Dermis microvascular lymphatic vessel endothelial cell (primary cell): ENCODE data around the gene ACAA1. TPM values are rescaled to one million over a fixed set of nuclear protein-coding genes. Genes with fewer than 3 reads are reported as not detected.

Experiments
- DNase-seq, 2 donors: peaks; one replicate each; pipeline versions ENCODE4 v3.0.0 to v3.0.0-alpha.2; 2010; ENCODE audit warnings: low read depth in 2 of 2
- total RNA-seq: library from RNA; depleted of rRNA; stranded (reverse); fragments of >200 nt; gene quantifications from 2 replicates; pipeline ENCODE4 v1.2.1, GENCODE V29; 2014

Gene ACAA1
- total RNA-seq, 1 donor from 2014 or later: 34.9 TPM

DNA sequence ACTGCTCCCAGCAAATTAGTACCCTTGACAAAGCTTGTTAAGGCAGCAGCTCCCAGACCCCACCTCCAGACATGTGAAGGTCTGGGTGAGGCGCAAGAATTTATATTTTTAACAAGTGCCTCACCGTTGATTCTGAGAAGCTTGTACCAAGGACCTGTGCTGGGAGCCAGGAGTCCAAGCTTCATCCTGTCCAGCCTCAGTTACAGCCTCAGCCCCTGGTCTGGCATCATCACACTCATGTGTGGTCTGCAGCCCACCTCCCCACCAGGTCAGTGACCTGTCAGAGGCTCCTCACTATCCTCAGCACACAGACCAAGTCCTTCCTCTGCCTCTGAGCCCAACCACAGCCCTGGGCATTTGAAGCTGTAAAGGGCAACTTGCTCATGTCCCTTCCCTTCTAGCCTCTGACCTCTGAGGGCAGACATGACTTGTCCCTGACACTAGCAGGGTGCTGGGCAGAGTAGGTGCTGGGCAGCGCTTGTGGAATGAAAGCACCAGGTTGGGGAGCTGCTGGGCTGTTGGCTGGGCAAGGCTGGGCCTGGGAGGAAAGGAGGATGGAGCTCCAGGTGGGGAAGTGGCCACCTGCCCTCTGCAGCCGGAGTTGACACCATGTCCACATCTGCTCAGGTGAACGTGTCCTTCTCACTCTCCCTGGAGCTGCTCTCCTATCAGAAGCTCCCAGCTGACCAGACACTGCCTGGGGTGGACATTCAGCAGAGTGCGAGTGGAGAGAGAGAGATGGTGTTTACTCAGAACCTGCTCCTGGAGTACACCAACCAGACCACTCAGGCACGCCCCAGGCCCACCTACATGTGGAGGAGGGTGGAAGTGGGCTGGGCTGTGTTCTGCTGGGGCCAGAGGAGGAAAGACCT, 16.9 kb downstream of the ACAA1 start:
- no peak for DNase-seq

DNA sequence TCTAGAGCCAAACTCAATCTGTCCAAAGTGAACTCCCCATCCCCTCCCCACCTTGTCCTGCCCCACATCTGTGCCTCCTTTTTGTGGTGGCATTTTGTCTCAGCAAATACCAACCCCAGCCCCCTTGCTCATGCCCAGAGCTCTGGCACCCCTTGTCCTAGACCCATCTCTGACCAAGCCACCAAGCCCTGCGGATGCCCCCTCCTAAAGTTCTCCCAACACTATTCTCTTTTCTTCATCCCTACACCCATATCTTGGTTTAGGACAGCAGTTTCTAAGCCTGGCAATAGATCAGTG, 17.7 kb downstream of the ACAA1 start:
- no peak for DNase-seq

DNA sequence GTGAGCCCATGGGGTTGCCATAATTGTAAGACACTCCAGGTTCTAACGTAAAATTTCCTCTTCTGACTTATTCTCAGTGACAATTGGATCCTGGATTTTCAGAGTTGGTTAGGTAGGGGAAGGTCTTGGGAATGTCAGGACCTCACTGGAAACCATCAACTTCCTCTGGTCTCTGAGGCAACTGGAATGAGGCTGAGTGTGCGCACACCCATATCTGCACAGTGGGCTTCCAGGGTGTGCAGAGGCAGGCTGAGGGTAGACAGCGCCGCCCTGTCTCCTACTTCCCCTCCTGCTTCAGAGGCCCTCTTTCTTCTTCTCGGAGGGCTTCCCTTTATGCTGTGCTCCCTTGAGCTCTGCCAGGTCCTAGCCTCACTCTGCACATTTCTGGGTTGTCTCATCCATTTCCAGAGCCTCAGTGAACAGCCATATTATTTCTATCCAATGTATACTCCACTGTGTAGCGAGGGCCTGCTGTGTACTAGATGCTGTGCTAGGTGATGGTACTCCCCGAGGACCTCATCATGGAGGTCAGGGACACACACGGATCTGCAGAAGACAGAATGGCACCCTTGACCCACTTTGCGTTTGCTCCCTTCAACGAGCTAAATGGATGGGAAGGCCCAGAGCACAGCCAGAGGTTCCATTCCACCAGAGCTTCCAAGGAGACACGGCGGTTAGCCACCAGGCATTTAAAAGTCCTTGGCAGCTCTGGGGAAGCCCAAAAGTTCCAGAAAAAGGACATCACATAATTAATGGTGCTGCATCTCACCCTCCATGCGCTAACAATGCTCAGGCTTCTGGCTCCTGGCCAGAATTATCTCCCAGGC, 18.3 kb downstream of the ACAA1 start:
- no peak for DNase-seq

DNA sequence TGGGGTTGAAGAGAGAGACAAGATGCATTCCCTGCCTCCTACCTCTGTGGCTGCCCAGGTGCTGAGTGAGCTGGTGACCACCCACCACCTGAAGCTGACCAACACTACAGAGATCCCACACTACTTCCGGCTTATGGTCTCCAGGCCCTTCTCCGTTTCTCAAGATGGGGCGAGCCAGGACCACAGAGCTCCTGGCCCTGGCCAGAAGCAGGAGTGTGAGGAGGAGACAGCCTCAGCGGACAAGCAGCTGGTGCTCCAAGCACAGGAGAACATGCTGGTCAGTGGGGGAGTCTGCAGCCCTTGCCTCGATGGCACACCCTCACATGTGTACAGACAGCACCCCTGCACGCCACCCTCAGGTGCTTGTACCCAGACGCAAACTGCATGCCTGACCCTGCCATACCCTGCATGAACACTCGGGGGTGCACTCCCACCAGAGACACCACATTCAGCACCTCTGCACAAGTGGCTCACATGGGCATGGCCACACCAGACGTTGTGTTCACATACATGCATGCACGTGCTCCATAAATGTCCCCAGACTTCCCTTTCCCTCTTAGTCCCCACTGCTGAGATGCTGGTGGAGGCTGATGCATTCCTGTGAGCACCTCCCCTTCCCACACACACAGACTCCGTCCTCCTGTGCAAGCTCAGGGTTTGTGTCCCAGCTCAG, 19.0 kb downstream of the ACAA1 start:
- peak; percentile 41 to 66 for DNase-seq

DNA sequence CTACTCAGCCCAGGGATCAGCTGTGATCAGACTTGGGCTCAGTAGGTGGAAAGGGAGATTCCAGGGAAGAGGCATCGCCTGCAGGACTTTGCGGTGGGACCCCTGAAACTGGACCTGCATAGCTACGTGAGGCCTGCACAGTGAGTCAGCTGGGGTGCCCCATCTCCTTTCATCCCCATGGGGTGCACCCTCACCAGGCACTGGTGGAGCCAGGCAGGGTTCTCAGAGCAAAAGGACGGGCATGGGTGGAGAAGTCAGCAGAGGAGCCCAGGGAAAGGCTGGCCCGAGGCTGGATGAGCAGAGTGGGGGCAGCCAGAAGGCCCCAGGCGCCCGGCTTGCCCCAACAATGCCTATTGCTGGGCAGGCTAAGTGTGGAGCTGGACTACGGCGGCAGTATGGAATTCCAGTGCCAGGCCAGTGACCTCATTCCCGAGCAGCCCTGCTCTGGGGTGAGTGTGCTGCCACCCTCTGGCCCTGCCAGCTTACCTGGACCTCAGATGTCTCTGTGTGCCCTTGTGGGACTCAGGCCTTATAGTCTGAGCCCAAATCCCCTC, 19.7 kb downstream of the ACAA1 start:
- no peak for DNase-seq

DNA sequence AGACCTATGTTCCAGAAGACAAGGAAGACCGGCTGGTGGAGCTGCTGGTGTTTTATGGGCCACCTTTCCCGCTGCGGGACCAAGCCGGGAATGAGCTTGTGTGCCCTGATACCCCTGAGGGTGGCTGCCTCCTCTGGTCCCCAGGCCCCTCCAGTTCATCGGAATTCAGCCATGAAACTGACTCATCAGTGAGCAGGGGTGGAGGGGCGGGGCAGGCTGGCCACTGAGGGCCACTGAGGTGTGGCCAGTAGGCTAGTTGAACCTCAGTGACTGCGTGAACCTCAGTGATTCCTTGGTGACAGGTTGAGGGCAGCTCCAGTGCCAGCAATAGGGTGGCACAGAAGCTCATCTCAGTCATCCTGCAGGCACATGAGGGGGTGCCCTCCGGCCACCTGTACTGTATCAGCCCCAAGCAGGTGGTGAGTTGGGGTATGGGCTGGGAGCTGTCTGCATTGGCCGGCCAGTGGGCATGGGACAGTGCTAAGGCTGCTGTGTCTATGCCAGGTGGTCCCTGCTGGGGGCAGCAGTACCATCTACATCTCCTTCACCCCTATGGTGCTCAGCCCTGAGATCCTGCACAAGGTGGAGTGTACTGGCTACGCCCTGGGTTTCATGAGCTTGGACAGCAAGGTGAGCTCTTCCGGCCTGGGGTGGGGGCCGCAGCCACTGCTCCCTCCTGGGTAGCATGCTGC, 20.3 kb downstream of the ACAA1 start:
- no peak for DNase-seq

DNA sequence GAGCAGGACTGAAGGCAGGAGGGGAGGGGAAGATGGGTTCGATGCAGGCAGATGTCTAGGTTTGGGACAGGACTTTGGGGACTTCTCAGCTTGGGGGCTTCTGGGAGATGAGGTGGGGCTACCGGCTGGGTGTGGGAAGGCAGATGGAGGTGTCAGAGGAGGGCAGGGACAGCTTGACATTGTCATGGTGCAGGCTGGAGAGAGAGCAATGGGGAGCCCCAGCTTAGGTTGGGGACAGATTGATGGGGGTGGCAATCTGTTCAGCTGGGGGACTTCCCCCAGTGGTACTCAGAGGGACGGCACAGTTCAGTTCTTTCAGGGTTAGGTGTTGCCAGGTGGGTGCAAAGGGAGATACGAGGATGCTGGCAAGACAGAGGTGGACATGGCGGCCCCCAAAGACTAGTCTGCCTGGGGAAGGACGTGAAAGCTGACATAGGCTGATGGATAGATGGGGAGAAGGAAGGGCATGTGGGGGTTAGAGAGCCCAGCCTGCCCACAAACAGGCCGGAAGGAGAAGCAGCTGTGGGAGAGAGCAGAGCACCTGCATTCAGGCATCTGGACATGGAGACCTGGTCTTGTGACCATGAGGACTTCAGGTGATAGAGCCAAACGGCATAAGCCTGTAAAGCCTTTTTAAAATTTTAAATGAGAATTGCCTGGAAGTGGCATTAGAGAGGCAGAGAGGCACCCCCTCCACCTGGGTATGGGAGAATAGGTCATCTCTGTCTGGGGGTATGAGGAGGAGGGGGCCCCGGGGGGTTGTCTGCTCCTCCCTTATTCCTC, 21.1 kb downstream of the ACAA1 start:
- no peak for DNase-seq

DNA sequence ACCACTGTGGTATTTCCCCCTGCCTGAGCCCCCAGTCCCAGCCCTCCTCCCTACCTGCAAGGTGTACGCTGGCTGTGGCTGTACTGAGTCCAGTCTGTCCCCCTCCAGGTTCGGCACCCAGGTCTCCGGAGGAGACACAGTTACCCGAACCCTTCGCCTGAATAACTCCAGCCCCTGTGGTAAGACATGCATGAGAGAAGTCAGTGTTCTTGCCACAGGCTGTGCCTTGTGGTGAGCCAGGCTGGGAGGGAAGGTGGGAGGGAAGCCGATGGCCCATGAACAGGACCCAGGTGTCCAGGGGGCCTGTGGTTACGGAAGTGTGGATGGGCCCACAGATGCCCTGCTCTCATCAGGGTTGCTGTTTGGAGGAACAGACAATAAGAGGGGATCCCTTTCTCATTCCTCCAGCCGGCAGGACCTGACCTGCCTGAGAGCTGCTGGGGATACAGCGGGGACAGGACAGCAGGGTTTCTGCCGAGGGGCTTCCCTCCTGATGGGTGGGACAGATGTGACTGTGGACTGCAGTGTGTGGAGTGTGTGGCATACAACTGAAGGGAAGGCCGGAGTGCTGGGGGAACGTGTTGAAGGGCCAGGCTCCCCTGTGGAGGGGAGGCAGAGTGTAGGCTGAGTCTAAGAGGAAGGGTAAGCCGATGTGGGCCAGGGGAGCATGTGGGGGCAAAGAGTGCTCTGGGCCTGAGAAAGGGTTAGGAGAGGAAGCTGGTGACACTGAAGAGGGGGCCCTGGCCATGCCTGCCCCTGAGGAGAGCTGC, 21.9 kb downstream of the ACAA1 start:
- DNase-seq: no peak

DNA sequence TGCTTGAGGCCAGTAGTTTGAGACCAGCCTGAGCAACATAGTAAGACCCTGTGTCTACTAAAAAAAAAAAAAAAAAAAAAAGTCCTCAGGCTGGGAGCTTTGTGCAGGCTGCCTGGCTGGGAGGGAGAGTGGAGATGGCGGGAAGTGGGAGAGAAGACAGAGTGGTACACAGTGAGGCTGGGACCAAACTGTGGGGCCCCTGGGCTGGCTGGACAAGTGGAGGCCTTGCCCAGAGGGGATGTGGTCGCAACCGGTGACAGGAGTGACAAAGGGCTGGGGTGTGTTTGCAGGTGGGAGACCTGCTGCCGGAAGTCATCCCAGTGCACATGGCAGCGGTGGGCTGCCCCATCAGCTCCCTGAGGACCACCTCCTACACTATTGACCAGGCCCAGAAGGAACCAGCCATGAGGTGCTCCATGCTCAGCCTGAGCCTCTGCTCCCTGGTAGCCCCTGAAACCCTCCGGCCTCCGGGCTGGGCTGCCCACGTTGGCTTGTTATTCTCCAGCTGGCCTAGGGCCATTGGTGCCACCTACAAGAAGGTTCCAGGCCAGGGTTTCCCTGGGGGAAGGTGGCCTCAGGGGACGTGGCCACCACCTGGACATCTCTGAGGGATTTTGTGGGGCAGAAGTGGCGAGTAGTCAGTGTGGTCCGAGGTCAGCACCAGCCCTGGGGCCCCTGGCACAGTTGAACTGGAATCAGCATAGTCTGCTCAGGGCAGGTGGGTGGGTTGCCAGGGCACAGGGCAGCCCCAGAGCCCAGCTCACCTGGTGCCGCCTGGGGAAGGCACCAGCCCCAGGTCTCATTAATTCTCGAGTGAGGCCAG, 22.7 kb downstream of the ACAA1 start:
- no peak for DNase-seq

DNA sequence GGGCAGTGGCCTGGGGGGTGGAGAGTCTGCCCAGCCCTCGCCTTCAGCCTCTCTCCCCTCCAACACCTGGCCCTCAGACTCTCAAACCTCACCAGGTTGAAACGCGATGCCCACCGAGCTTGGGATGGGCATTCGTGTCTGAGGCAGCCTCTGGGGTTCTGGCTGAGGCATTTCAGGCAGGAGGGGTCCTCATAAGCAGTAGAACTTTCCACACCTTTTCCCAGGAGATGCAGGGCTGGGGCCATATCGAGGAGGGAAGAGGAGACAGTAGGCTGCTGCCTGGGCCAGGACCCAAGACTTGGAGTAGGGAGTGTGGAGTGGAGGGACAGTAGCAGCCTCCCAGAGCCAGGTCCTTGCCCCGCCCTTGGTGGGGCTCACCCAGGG, 24.6 kb downstream of the ACAA1 start:
- no peak for DNase-seq

DNA sequence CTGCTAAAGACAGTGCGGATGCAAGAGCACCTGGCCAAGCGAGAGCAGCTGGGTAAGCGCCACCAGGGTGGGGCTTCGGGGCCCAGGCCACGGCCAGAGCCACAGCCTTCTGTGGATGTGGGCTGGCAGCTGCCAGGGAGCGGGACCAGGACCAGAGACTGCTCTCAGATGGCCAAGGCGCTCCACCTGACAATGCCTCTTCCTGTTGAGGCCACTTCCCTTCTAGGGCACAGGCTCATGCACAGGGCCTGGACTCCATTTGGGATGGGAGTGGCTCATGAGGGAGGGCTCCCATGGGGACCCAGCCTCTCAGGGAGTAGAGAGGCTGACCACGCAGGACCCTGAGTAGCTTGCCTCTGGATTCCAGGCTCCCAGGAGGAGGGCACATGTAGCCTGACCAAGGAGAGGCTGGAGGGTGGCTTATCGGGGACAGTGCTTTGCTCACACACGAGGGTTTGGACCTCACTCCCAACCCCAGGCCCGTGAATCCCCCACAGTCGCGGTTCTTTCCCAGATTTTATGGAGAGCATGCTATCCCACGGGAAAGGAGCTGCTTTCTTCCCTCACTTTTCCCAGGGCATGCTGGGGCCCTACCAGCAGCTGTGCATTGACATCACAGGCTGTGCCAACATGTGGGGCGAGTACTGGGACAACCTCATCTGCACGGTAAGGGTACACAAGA, 25.1 kb downstream of the ACAA1 start:
- no peak for DNase-seq

DNA sequence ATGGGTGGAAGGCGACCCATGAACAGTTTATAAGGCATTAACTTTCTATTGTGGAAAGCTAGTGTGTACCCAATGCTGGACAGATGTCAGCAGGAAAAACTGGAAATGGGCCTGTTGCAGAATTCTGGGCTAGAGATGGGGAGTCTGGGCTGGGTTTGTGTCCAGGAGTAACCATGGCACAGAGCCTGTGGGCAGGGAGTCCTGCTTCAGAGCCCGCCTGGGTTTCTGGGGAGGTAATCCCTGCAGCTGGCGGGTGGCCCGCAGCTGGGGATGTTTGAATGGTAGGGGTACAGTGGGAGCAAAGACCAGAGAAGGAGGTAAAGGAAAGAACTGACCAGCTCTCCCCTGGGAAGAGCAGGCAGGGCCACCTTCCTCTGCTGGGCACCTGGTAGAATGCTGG, 25.7 kb downstream of the ACAA1 start:
- no peak for DNase-seq

DNA sequence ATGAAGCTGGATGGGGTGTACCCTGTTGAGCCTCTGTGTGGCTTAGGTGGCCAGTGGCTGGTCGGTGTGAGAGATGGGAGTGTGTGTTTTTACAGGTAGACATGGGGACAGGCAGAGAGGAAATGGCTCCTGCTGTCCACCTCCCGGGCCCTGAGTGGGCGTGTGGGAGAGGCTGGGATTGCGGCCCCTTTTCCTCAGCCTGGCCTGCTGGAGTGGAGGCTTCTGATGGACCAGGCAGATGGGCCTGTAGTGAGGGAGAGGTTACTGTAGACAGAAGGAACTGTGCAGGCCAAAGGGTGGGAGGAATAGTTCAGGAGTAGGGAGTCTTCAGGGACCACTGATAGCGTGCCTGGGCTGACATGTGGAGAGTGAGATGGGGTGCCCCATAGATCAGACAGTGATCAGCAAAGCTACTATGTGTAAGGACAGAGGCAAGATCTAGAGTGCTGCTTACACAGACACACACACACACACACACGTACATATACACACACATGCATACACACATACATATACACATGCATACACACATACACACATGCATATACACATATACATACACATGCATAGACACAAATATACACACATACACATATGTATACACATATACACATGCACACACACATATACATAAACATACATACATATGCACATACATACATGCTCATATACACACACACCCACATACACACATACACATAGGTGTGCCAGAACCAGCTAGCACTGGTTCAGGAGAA, 26.4 kb downstream of the ACAA1 start:
- no peak for DNase-seq

DNA sequence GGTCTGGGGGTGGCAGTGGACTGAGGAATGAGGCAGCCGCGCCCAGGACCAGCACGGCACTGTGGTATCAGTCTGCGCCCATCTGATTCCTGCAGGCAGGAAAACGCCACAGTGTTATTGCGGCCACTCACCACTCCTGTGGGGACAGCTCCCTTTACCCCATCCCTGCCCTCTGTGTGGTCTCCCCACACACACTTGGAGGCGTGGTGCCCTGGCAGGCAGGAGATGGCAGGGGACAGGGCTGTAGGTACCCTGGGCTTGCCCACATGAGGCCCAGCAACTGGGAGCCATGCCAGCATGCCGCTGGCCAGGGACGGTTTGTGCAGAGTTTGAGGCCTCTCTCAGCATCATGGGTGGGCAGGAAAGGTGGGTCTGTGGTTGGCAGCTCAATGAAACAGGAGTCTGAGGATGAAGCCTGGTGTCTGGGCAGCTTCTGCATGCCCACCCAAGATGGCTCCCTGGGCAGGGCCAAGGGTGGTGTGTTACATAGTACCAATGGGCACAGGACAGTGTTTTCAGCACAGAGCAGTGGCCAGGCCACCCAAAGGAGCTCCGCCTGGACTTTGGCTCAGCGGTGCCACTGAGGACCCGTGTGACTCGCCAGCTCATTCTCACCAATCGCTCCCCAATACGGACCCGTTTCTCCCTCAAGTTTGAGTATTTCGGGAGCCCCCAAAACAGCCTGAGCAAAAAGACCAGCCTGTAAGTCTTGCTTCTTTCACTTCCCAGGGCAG, 27.2 kb downstream of the ACAA1 start:
- no peak for DNase-seq

DNA sequence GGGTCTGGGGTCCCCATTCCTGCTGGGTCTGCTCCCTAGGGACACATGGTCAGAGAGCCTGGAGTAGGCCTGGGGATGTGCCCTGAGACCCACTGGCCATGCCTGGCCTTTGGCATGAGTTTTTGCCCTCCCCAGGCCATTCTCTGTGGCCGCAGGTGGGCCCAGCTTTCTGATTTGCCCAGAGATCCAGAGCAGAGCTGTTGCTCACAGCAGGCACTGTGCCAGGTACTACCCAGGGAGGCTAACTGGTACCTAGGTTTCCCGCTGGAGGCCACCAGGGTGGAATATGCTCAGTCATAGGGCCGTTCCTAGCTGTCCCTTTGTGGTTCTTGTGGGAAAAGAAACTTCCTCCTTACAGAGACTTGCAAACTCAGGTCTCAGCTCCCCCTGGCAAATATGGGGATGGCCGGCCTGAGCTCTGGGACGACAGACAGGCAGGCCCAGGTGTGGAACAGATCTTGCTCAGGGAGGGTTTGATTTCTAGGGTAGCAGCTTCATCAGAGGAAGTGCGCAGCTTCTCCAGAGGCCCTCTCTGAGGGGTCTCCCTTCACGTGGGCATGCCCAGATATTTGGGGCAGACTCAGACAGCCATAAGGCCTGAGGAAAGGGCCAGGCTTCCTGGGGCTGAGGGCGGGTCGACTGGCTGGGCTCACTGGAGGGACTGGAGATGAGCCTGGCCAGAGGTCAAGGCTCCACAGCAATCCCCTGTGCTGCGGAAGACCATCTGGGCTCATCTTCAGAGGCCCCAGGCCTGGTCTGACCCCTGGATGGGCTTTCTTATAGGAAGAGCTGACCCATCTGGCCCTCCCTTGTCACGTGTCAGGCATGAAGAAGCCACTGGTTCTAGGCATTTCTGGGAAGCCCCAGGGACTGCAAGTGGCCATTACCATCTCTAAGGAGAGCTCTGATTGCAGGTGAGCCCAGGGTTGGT, 28.0 kb downstream of the ACAA1 start:
- no peak for DNase-seq
